NB4 (cell line): ENCODE data around the gene RIOK1.

Source experiments
- DNase-seq: peaks from one replicate; pipeline ENCODE4 v3.0.0; 2010; ENCODE audit warnings: low read depth
- H3K4me3 ChIP-seq: one replicate; pipeline ENCODE4 v1.5.1; 2011; ENCODE audit warnings: mild to moderate bottlenecking, low read depth, low read length, moderate library complexity
- MAX ChIP-seq: IDR thresholded peaks from 2 replicates; pipeline ENCODE4 v1.6.1; 2011; ENCODE audit warnings: low read depth, low read length
- MYC ChIP-seq: IDR thresholded peaks from 2 replicates; pipeline ENCODE4 v1.6.1; 2011; ENCODE audit warnings: low read depth, low read length
- POLR2A ChIP-seq: IDR thresholded peaks from 2 replicates; pipeline ENCODE4 v1.6.1; 2011; ENCODE audit warnings: mild to moderate bottlenecking; ENCODE audit not compliant: insufficient read length; ENCODE audit errors: extremely low read depth
- TF ChIP-seq, protein P1 (sequence below): IDR thresholded peaks from one replicate; pipeline ENCODE4 v1.5.1; 2012; ENCODE audit warnings: low read depth, low read length

RIOK1 gene

GRCh38 chr6:7390226-7390878 lies 744 bp downstream of the RIOK1 start:
- TF ChIP-seq POLR2A (no peak), MAX (no peak), MYC (no peak)
- TF ChIP-seq, protein P1, sequence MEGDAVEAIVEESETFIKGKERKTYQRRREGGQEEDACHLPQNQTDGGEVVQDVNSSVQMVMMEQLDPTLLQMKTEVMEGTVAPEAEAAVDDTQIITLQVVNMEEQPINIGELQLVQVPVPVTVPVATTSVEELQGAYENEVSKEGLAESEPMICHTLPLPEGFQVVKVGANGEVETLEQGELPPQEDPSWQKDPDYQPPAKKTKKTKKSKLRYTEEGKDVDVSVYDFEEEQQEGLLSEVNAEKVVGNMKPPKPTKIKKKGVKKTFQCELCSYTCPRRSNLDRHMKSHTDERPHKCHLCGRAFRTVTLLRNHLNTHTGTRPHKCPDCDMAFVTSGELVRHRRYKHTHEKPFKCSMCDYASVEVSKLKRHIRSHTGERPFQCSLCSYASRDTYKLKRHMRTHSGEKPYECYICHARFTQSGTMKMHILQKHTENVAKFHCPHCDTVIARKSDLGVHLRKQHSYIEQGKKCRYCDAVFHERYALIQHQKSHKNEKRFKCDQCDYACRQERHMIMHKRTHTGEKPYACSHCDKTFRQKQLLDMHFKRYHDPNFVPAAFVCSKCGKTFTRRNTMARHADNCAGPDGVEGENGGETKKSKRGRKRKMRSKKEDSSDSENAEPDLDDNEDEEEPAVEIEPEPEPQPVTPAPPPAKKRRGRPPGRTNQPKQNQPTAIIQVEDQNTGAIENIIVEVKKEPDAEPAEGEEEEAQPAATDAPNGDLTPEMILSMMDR, result no peak
- DNase-seq, result no peak
- peak overlapping the region; percentile 82 for H3K4me3 ChIP-seq

- peak; percentile 31 for DNase-seq
- no peak for TF ChIP-seq POLR2A
- TF ChIP-seq, protein P1, result no peak
- peak overlapping the region; percentile 82 for H3K4me3 ChIP-seq
These were observed 1.5 kb downstream of the RIOK1 start for GRCh38 chr6:7391151-7391550.

GRCh38 chr6:7392402-7392801 lies 2.8 kb downstream of the RIOK1 start:
- peak overlapping the region; percentile 82 for H3K4me3 ChIP-seq
- TF ChIP-seq, protein P1, result no peak
- TF ChIP-seq MYC (no peak), MAX (no peak)
- DNase-seq, result peak; percentile 18

GRCh38 chr6:7401075-7401474 lies 11.5 kb downstream of the RIOK1 start:
- no peak overlapping the region for H3K4me3 ChIP-seq
- no peak for TF ChIP-seq MAX
- no peak for TF ChIP-seq MYC
- TF ChIP-seq, protein P1, result no peak
- no peak for TF ChIP-seq POLR2A
- DNase-seq, result no peak

DNA sequence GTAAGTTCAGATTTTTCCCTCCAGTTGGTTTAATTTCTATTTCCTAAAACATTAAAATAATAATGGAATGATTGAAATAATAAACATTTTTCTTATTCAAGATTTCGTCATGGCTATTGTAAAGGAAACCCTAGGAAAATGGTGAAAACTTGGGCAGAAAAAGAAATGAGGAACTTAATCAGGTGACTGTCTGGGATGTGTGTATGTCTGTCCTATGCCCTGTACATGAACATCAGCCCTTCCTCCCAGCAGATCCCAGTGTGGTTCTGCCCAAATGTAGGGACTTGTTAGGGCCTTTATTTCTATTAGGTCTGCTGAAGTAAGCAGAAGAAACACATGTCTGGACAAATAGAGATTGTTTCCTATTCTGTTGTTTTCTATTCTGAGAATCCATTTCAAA lies 13.1 kb downstream of the RIOK1 start:
- TF ChIP-seq, protein P1, result no peak
- TF ChIP-seq MYC (no peak), MAX (no peak), POLR2A (no peak)

DNA sequence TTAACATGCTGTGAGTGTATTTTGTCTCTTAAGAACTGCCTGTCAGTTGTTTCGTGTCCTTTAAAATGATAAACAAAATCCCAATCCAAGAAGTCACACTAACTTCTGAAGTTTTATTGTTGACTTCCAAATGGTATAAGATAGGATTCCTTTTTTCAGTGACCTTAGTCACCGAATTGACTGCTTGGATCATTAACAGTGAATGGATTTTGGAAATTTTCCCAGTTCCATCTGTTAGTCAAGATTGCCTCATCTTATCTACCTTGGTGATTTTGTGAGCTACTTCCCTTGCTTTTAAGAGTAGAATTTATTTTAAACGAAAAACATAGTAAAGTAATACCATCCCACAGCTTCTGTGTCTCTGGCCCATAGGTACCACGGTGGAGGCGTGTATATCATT lies 14.9 kb downstream of the RIOK1 start:
- TF ChIP-seq, protein P1, result no peak
- TF ChIP-seq MAX (no peak), POLR2A (no peak), MYC (no peak)
- H3K4me3 ChIP-seq, result no peak overlapping the region
- DNase-seq, result no peak

More for the DNA sequence above, 13.1 kb downstream of the RIOK1 start:
- H3K4me3 ChIP-seq, result no peak overlapping the region
- no peak for DNase-seq
